WTC11 (cell line): ENCODE results near the gene EAF1. TPM values are rescaled to one million over a fixed set of nuclear protein-coding genes. Genes with fewer than 3 reads are reported as not detected.

Experiments
- ATAC-seq: fragments of 200-7000 bp; cut with Tn5 transposase; 2 replicates; pipeline ENCODE4 v1.10.0; 2021; ENCODE audit warnings: mild to moderate bottlenecking, moderate library complexity
- CTCF ChIA-PET: fragments of 300-600 bp; sonication (Branson Sonifier 250); formaldehyde crosslinking; loops from one replicate; lab custom pipeline; 2021; ENCODE audit warnings: antibody characterized with exemption; lab: Charles Lee
- POLR2A ChIA-PET: fragments of 350-600 bp; sonication (Branson Sonifier 250); formaldehyde crosslinking; loops from one replicate; lab custom pipeline; 2021; ENCODE audit warnings: antibody characterized with exemption; lab: Charles Lee
- DNase-seq: peaks from one replicate; pipeline ENCODE4 v3.0.0; 2021; ENCODE audit warnings: low spot score
- H3K27ac Mint-ChIP-seq: 2 replicates; pipeline ENCODE4 v1.8.0; 2021; ENCODE audit warnings: mixed read lengths
- H3K27me3 Mint-ChIP-seq: 2 replicates; pipeline ENCODE4 v1.8.0; 2021; ENCODE audit warnings: low read depth, mild to moderate bottlenecking, moderate library complexity, mixed read lengths
- H3K36me3 Mint-ChIP-seq: 2 replicates; pipeline ENCODE4 v1.8.0; 2021; ENCODE audit warnings: mixed read lengths
- H3K4me1 Mint-ChIP-seq: 2 replicates; pipeline ENCODE4 v1.8.0; 2022; ENCODE audit warnings: mixed read lengths
- H3K4me3 Mint-ChIP-seq: 2 replicates; pipeline ENCODE4 v1.8.0; 2021; ENCODE audit warnings: mild to moderate bottlenecking, moderate library complexity, mixed read lengths
- H3K9me3 Mint-ChIP-seq: 2 replicates; pipeline ENCODE4 v1.8.0; 2021; ENCODE audit warnings: mixed read lengths
- EMX1 ChIP-seq: fragments of 250-450 bp; sonication (Bioruptor Pico); IDR thresholded peaks from 2 replicates; pipeline ENCODE4 v1.8.0; 2021; ENCODE audit warnings: mild to moderate bottlenecking
- GABPB1 ChIP-seq: sonication (generic); formaldehyde crosslinking; IDR thresholded peaks from 2 replicates; pipeline ENCODE4 v1.8.1; 2023; ENCODE audit warnings: mild to moderate bottlenecking, missing genetic modification reagents
- IRF2 ChIP-seq: sonication (generic); formaldehyde crosslinking; IDR thresholded peaks from 2 replicates; pipeline ENCODE4 v1.8.0; 2022; ENCODE audit warnings: low read depth, missing genetic modification reagents, borderline replicate concordance
- KAT7 ChIP-seq: sonication (generic); formaldehyde crosslinking; IDR thresholded peaks from 2 replicates; pipeline ENCODE4 v1.8.1; 2023; ENCODE audit warnings: missing genetic modification reagents, mild to moderate bottlenecking, borderline replicate concordance
- NFATC4 ChIP-seq: fragments of 250-450 bp; sonication (Bioruptor Pico); IDR thresholded peaks from 2 replicates; pipeline ENCODE4 v1.9.0; 2021; ENCODE audit warnings: mild to moderate bottlenecking
- NFE2L1 ChIP-seq: sonication (generic); formaldehyde crosslinking; IDR thresholded peaks from 2 replicates; pipeline ENCODE4 v1.8.1; 2023; ENCODE audit warnings: missing genetic modification reagents
- NR3C1 ChIP-seq: sonication (generic); formaldehyde crosslinking; conservative IDR thresholded peaks from 2 replicates; pipeline ENCODE4 v1.8.1; 2023; ENCODE audit warnings: low read depth, mild to moderate bottlenecking, missing genetic modification reagents
- OVOL2 ChIP-seq: fragments of 250-450 bp; sonication (Bioruptor Pico); IDR thresholded peaks from 2 replicates; pipeline ENCODE4 v1.9.0; 2021; ENCODE audit warnings: mild to moderate bottlenecking, borderline replicate concordance
- RELA ChIP-seq: sonication (generic); formaldehyde crosslinking; IDR thresholded peaks from 2 replicates; pipeline ENCODE4 v1.8.1; 2022; ENCODE audit warnings: missing genetic modification reagents, mild to moderate bottlenecking, borderline replicate concordance
- SMAD4 ChIP-seq: sonication (generic); formaldehyde crosslinking; IDR thresholded peaks from 2 replicates; pipeline ENCODE4 v1.8.0; 2022; ENCODE audit warnings: mild to moderate bottlenecking, missing genetic modification reagents
- SOX15 ChIP-seq: fragments of 250-450 bp; sonication (Bioruptor Pico); IDR thresholded peaks from 2 replicates; pipeline ENCODE4 v1.9.0; 2021; ENCODE audit warnings: mild to moderate bottlenecking
- SP1 ChIP-seq: sonication (generic); formaldehyde crosslinking; conservative IDR thresholded peaks from 2 replicates; pipeline ENCODE4 v1.8.1; 2022; ENCODE audit warnings: missing genetic modification reagents
- ZNF317 ChIP-seq: sonication (generic); formaldehyde crosslinking; IDR thresholded peaks from 2 replicates; pipeline ENCODE4 v1.8.1; 2023; ENCODE audit warnings: low read depth, mild to moderate bottlenecking, moderate library complexity, missing genetic modification reagents, borderline replicate concordance
- ZNF396 ChIP-seq: fragments of 250-450 bp; sonication (Bioruptor Pico); IDR thresholded peaks from 2 replicates; pipeline ENCODE4 v1.8.0; 2021; ENCODE audit warnings: mild to moderate bottlenecking, moderate library complexity, borderline replicate concordance
- total RNA-seq: library from RNA; stranded (reverse); gene quantifications from 3 replicates; pipeline ENCODE4 v1.2.3, GENCODE V29; 2021
- TF ChIP-seq, protein P1 (sequence below): fragments of 250-450 bp; sonication (Bioruptor Pico); IDR thresholded peaks from 2 replicates; pipeline ENCODE4 v1.9.0; 2021; ENCODE audit warnings: mild to moderate bottlenecking
- TF ChIP-seq, protein P2 (sequence below): sonication (generic); formaldehyde crosslinking; IDR thresholded peaks from 2 replicates; pipeline ENCODE4 v1.8.0; 2022; ENCODE audit warnings: mild to moderate bottlenecking, missing genetic modification reagents
- TF ChIP-seq, protein P3 (sequence below): fragments of 200-600 bp; IDR thresholded peaks from 2 replicates; pipeline ENCODE4 v1.8.0; 2022; ENCODE audit warnings: antibody characterized with exemption
- TF ChIP-seq, protein P4 (sequence below): fragments of 250-450 bp; sonication (Bioruptor Pico); IDR thresholded peaks from 2 replicates; pipeline ENCODE4 v1.9.0; 2021; ENCODE audit warnings: mild to moderate bottlenecking, borderline replicate concordance
- TF ChIP-seq, protein P5 (sequence below): fragments of 250-450 bp; sonication (Bioruptor Pico); conservative IDR thresholded peaks from 2 replicates; pipeline ENCODE4 v1.9.0; 2021; ENCODE audit warnings: mild to moderate bottlenecking
- TF ChIP-seq, protein P6 (sequence below): sonication (generic); formaldehyde crosslinking; IDR thresholded peaks from 2 replicates; pipeline ENCODE4 v1.8.1; 2023; ENCODE audit warnings: mild to moderate bottlenecking, missing genetic modification reagents, borderline replicate concordance
- TF ChIP-seq, protein P7 (sequence below): fragments of 250-450 bp; sonication (Bioruptor Pico); IDR thresholded peaks from 2 replicates; pipeline ENCODE4 v1.9.0; 2021; ENCODE audit warnings: moderate library complexity, mild to moderate bottlenecking, inconsistent platforms, borderline replicate concordance

The EAF1 gene
- total RNA-seq, 1 experiment from 2014 or later = 25.4 TPM

DNA sequence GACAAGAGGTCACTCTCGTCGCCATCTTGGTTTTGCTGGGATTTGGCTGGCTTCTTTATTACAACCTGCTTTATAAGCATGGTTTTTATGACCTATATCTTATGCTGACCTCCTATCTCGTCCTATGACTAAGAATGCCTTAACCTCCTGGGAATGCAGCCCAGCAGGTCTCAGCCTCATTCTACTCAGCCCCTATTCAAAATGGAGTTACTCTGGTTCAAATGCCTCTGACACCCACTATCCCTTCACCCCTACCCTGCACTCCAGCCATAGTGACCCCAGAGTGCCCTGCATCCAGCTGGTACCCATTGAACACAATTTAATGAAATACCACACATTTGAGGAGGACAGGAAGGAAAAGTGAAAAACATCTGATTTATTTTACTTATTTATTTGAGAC is 23.4 kb upstream of the EAF1 start:
- Mint-ChIP-seq H3K36me3 (no peaks in the 10 kb centered on the region), H3K9me3 (no peaks in the 10 kb centered on the region), H3K4me3 (no peak overlapping the region), H3K27me3 (no peaks in the 10 kb centered on the region), H3K27ac (no peak overlapping the region), H3K4me1 (no peaks in the 10 kb centered on the region)
- CTCF ChIA-PET = interaction anchor here (1.6 to 2.2 kb wide), 3 partner anchors 72 to 296 kb away, joined by 4 to 76 read pairs (median 21); partner anchors contain the start of gene SH3BP5
- POLR2A ChIA-PET = no interaction called here
- DNase-seq (no peak), ATAC-seq (no peak)
- TF ChIP-seq SMAD4 (no peak), SP1 (CRISPR knock-in tag) (no peak), NFATC4 (CRISPR knock-in tag) (no peak), OVOL2 (CRISPR knock-in tag) (no peak), EMX1 (CRISPR knock-in tag) (no peak), NR3C1 (CRISPR knock-in tag) (no peak), ZNF396 (CRISPR knock-in tag) (no peak), RELA (CRISPR knock-in tag) (no peak), NFE2L1 (no peak), SOX15 (no peak), IRF2 (CRISPR knock-in tag) (no peak), KAT7 (no peak)
- TF ChIP-seq, protein P1, sequence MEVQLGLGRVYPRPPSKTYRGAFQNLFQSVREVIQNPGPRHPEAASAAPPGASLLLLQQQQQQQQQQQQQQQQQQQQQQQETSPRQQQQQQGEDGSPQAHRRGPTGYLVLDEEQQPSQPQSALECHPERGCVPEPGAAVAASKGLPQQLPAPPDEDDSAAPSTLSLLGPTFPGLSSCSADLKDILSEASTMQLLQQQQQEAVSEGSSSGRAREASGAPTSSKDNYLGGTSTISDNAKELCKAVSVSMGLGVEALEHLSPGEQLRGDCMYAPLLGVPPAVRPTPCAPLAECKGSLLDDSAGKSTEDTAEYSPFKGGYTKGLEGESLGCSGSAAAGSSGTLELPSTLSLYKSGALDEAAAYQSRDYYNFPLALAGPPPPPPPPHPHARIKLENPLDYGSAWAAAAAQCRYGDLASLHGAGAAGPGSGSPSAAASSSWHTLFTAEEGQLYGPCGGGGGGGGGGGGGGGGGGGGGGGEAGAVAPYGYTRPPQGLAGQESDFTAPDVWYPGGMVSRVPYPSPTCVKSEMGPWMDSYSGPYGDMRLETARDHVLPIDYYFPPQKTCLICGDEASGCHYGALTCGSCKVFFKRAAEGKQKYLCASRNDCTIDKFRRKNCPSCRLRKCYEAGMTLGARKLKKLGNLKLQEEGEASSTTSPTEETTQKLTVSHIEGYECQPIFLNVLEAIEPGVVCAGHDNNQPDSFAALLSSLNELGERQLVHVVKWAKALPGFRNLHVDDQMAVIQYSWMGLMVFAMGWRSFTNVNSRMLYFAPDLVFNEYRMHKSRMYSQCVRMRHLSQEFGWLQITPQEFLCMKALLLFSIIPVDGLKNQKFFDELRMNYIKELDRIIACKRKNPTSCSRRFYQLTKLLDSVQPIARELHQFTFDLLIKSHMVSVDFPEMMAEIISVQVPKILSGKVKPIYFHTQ (CRISPR knock-in tag) = no peak
- TF ChIP-seq, protein P2, sequence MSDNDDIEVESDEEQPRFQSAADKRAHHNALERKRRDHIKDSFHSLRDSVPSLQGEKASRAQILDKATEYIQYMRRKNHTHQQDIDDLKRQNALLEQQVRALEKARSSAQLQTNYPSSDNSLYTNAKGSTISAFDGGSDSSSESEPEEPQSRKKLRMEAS = no peak
- TF ChIP-seq, protein P3, sequence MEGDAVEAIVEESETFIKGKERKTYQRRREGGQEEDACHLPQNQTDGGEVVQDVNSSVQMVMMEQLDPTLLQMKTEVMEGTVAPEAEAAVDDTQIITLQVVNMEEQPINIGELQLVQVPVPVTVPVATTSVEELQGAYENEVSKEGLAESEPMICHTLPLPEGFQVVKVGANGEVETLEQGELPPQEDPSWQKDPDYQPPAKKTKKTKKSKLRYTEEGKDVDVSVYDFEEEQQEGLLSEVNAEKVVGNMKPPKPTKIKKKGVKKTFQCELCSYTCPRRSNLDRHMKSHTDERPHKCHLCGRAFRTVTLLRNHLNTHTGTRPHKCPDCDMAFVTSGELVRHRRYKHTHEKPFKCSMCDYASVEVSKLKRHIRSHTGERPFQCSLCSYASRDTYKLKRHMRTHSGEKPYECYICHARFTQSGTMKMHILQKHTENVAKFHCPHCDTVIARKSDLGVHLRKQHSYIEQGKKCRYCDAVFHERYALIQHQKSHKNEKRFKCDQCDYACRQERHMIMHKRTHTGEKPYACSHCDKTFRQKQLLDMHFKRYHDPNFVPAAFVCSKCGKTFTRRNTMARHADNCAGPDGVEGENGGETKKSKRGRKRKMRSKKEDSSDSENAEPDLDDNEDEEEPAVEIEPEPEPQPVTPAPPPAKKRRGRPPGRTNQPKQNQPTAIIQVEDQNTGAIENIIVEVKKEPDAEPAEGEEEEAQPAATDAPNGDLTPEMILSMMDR = no peak
- TF ChIP-seq, protein P4, sequence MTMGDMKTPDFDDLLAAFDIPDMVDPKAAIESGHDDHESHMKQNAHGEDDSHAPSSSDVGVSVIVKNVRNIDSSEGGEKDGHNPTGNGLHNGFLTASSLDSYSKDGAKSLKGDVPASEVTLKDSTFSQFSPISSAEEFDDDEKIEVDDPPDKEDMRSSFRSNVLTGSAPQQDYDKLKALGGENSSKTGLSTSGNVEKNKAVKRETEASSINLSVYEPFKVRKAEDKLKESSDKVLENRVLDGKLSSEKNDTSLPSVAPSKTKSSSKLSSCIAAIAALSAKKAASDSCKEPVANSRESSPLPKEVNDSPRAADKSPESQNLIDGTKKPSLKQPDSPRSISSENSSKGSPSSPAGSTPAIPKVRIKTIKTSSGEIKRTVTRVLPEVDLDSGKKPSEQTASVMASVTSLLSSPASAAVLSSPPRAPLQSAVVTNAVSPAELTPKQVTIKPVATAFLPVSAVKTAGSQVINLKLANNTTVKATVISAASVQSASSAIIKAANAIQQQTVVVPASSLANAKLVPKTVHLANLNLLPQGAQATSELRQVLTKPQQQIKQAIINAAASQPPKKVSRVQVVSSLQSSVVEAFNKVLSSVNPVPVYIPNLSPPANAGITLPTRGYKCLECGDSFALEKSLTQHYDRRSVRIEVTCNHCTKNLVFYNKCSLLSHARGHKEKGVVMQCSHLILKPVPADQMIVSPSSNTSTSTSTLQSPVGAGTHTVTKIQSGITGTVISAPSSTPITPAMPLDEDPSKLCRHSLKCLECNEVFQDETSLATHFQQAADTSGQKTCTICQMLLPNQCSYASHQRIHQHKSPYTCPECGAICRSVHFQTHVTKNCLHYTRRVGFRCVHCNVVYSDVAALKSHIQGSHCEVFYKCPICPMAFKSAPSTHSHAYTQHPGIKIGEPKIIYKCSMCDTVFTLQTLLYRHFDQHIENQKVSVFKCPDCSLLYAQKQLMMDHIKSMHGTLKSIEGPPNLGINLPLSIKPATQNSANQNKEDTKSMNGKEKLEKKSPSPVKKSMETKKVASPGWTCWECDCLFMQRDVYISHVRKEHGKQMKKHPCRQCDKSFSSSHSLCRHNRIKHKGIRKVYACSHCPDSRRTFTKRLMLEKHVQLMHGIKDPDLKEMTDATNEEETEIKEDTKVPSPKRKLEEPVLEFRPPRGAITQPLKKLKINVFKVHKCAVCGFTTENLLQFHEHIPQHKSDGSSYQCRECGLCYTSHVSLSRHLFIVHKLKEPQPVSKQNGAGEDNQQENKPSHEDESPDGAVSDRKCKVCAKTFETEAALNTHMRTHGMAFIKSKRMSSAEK = no peak

DNA sequence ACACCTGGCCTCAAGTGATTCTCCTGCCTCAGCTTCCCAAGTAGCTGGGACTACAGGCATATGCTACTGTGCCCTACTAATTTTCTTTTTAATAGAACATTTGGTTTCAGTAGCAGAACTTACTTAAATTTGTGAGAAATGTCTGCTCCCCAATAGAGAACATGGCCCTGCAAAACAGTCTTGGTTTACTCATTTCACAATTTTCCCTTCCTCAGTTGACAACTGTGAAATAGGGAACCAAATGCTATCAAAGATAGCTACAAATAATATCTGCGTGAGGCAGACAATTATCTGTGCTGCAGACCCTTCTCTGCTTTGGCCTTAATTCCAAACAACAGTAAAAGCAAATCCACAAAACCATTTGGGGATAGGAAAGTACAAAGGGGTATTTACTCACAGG is 22.6 kb upstream of the EAF1 start:
- POLR2A ChIA-PET = no interaction called here
- H3K9me3 Mint-ChIP-seq = no peaks in the 10 kb centered on the region
- no peak overlapping the region for H3K27ac Mint-ChIP-seq
- no peak overlapping the region for H3K4me3 Mint-ChIP-seq
- no peaks in the 10 kb centered on the region for H3K27me3 Mint-ChIP-seq
- ATAC-seq (no peak), DNase-seq (no peak)
- H3K36me3 Mint-ChIP-seq = no peaks in the 10 kb centered on the region
- CTCF ChIA-PET = interaction anchor here (0.6 to 2.2 kb wide), 34 partner anchors 14 to 353 kb away, joined by 3 to 76 read pairs (median 4); partner anchors contain the start of genes CAPN7, RBSN and SH3BP5
- no peaks in the 10 kb centered on the region for H3K4me1 Mint-ChIP-seq
- TF ChIP-seq OVOL2 (CRISPR knock-in tag) (no peak), ZNF317 (CRISPR knock-in tag) (no peak), GABPB1 (CRISPR knock-in tag) (no peak)
- TF ChIP-seq, protein P5, sequence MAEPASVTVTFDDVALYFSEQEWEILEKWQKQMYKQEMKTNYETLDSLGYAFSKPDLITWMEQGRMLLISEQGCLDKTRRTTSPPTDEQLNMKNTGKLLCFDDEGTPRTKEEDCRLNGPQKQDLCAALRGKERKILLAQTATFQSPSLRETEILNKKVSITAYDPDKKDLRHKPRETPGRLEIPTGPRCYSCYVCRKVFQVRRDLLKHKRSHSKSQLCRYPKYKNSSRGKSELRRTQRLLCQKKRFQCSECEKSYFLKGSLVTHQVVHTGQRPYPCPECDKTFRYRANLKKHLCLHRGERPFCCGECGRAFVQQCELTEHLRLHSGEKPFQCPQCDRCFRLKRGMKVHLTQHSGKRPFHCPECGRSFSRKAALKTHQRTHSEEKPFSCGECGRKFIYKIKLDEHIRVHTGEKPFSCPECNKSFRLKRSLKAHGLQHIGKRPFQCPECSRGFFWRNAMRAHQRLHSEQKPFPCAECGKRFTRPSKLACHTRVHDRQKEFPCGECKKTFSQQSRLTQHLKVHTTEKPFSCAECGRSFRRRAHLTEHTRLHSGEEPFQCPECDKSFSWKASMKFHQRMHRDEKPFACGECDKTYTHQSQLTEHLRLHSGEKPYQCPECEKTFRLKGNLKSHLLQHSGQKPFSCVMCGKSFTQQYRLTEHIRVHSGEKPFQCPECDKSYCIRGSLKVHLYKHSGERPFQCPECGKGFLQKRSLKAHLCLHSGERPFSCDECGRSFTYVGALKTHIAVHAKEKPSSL (CRISPR knock-in tag) = no peak
- TF ChIP-seq, protein P6, sequence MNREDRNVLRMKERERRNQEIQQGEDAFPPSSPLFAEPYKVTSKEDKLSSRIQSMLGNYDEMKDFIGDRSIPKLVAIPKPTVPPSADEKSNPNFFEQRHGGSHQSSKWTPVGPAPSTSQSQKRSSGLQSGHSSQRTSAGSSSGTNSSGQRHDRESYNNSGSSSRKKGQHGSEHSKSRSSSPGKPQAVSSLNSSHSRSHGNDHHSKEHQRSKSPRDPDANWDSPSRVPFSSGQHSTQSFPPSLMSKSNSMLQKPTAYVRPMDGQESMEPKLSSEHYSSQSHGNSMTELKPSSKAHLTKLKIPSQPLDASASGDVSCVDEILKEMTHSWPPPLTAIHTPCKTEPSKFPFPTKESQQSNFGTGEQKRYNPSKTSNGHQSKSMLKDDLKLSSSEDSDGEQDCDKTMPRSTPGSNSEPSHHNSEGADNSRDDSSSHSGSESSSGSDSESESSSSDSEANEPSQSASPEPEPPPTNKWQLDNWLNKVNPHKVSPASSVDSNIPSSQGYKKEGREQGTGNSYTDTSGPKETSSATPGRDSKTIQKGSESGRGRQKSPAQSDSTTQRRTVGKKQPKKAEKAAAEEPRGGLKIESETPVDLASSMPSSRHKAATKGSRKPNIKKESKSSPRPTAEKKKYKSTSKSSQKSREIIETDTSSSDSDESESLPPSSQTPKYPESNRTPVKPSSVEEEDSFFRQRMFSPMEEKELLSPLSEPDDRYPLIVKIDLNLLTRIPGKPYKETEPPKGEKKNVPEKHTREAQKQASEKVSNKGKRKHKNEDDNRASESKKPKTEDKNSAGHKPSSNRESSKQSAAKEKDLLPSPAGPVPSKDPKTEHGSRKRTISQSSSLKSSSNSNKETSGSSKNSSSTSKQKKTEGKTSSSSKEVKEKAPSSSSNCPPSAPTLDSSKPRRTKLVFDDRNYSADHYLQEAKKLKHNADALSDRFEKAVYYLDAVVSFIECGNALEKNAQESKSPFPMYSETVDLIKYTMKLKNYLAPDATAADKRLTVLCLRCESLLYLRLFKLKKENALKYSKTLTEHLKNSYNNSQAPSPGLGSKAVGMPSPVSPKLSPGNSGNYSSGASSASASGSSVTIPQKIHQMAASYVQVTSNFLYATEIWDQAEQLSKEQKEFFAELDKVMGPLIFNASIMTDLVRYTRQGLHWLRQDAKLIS (CRISPR knock-in tag) = no peak
- TF ChIP-seq, protein P7, sequence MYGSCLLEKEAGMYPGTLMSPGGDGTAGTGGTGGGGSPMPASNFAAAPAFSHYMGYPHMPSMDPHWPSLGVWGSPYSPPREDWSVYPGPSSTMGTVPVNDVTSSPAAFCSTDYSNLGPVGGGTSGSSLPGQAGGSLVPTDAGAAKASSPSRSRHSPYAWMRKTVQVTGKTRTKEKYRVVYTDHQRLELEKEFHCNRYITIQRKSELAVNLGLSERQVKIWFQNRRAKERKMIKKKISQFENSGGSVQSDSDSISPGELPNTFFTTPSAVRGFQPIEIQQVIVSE (CRISPR knock-in tag) = no peak
